Panc1 (cell line): ENCODE data around the gene EDRF1. TPM values are rescaled to one million over a fixed set of nuclear protein-coding genes. Genes with fewer than 3 reads are reported as not detected.

Experiments used
- ATAC-seq: fragments of 200-7000 bp; cut with Tn5 transposase; 2 replicates; pipeline ENCODE4 v1.9.1; 2020; ENCODE audit warnings: mild to moderate bottlenecking, moderate library complexity
- BruUV-seq: library from RNA; stranded (reverse); fragments of 400-500 nt; replicated peaks from 2 replicates; lab custom pipeline; 2021; lab: Mats Ljungman, UMichigan
- CTCF ChIA-PET: fragments of 300-600 bp; sonication (Branson Sonifier 250); formaldehyde crosslinking; loops from one replicate; lab custom pipeline; 2022; ENCODE audit warnings: antibody characterized with exemption; lab: Charles Lee
- POLR2A ChIA-PET: fragments of 300-600 bp; sonication (Branson Sonifier 250); formaldehyde crosslinking; loops from one replicate; lab custom pipeline; 2022; ENCODE audit warnings: antibody characterized with exemption; lab: Charles Lee
- DNase-seq: peaks from one replicate; pipeline ENCODE4 v3.0.0-alpha.2; 2010; ENCODE audit warnings: low read depth, low spot score
- H3K27ac ChIP-seq: 2 replicates; pipeline ENCODE4 v1.5.1; 2011; ENCODE audit warnings: mild to moderate bottlenecking, low read length, inconsistent platforms
- H3K27me3 ChIP-seq: fragments of 200-500 bp; sonication (Bioruptor generic); 2 replicates; pipeline ENCODE4 v1.6.0; 2014; ENCODE audit warnings: low read length, inconsistent platforms; ENCODE audit not compliant: control insufficient read depth, insufficient read depth
- H3K36me3 ChIP-seq: fragments of 200-500 bp; sonication (Bioruptor generic); 2 replicates; pipeline ENCODE4 v1.5.1; 2014; ENCODE audit warnings: inconsistent platforms, mild to moderate bottlenecking, low read length, moderate library complexity; ENCODE audit not compliant: control insufficient read depth, insufficient read depth
- H3K4me1 ChIP-seq: 2 replicates; pipeline ENCODE4 v1.5.1; 2011; ENCODE audit warnings: inconsistent platforms, mild to moderate bottlenecking, low read length, moderate library complexity; ENCODE audit not compliant: control insufficient read depth, insufficient read depth
- H3K4me3 ChIP-seq, 2 experiments: 2 replicates each; pipeline ENCODE4 v1.5.1; 2011 to 2012; ENCODE audit warnings: low read depth in 2 of 2, low read length in 2 of 2, mild to moderate bottlenecking in 2 of 2, inconsistent platforms in 1 of 2, moderate library complexity in 1 of 2
- H3K9me3 ChIP-seq: fragments of 200-500 bp; sonication (Bioruptor generic); 2 replicates; pipeline ENCODE4 v1.5.1; 2014; ENCODE audit warnings: low read depth, mild to moderate bottlenecking, inconsistent platforms, low read length, moderate library complexity; ENCODE audit not compliant: control insufficient read depth, insufficient read depth
- POLR2AphosphoS5 ChIP-seq: IDR thresholded peaks from 2 replicates; pipeline ENCODE4 v1.6.1; 2012; ENCODE audit warnings: mild to moderate bottlenecking, low read depth, low read length, moderate library complexity
- SIN3A ChIP-seq: IDR thresholded peaks from 2 replicates; pipeline ENCODE4 v1.6.1; 2012; ENCODE audit warnings: low read depth, mild to moderate bottlenecking, low read length, moderate library complexity, borderline replicate concordance; ENCODE audit not compliant: insufficient read depth
- TCF7L2 ChIP-seq: IDR thresholded peaks from 2 replicates; pipeline ENCODE4 v1.6.1; 2011; ENCODE audit warnings: mild to moderate bottlenecking, low read depth, low read length, inconsistent platforms
- in situ Hi-C: cut with HindIII; loops from 2 replicates; pipeline ENCODE4 v1.10.0; 2016; ENCODE audit warnings: low sequenced_read_pairs, low pct_unique_long_range_greater_than_20kb
- intact Hi-C: fragments of 100-400 bp; cut with micrococcal nuclease; formaldehyde crosslinking; loops from one replicate; pipeline ENCODE4 v1.10.0; 2022; ENCODE audit not compliant: unreplicated experiment
- total RNA-seq: library from RNA; stranded (reverse); gene quantifications from one replicate; pipeline ENCODE4 v1.2.1, GENCODE V29; 2021; ENCODE audit not compliant: unreplicated experiment
- TF ChIP-seq, protein P1 (sequence below), 2 experiments: IDR thresholded peaks; 2 replicates each; pipeline ENCODE4 v1.6.1; 2011 to 2012; ENCODE audit warnings: low read depth in 2 of 2, control low read depth in 1 of 2, low read length in 1 of 2, mild to moderate bottlenecking in 1 of 2, moderate library complexity in 1 of 2; ENCODE audit not compliant: insufficient read depth in 1 of 2
- TF ChIP-seq, protein P2 (sequence below): fragments of 450-650 bp; IDR thresholded peaks from 2 replicates; pipeline ENCODE4 v1.5.1; 2017; ENCODE audit warnings: mild to moderate bottlenecking

The EDRF1 gene
- total RNA-seq, 1 experiment from 2014 or later: 36.3 TPM

DNA sequence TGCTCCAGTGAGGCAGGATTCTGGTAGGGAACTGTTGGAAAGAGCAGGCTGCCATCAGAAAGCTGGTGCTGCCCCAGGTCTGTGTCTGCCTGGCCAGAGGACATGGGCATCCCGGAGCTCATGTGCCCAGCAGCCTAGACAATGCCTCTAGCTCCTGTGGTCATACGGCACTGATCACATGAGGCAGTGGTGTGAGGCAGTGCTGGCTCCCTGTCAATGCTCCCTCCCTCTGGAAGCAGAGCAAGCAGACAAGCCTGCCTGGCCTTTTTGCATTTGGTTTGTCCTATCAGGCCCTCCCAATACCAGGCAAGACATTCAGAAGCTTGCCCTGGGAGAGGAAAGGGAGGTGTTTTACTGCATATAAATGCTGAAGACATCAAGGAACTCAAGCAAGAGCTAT lies 75.6 kb downstream of the EDRF1 start:
- no peak for ATAC-seq
- intact Hi-C loops: no loop called here
- Histone ChIP-seq H3K4me1 (no peaks in the 10 kb centered on the region), H3K27me3 (no peaks in the 10 kb centered on the region), H3K9me3 (no peaks in the 10 kb centered on the region), H3K4me3 (no peak overlapping the region), H3K27ac (no peak overlapping the region), H3K36me3 (peaks cover 5% of the 10 kb centered on the region)
- POLR2A ChIA-PET: no interaction called here
- DNase-seq: no peak
- in situ Hi-C loops: no loop called here
- TF ChIP-seq POLR2AphosphoS5: no peak
- TF ChIP-seq, protein P1, sequence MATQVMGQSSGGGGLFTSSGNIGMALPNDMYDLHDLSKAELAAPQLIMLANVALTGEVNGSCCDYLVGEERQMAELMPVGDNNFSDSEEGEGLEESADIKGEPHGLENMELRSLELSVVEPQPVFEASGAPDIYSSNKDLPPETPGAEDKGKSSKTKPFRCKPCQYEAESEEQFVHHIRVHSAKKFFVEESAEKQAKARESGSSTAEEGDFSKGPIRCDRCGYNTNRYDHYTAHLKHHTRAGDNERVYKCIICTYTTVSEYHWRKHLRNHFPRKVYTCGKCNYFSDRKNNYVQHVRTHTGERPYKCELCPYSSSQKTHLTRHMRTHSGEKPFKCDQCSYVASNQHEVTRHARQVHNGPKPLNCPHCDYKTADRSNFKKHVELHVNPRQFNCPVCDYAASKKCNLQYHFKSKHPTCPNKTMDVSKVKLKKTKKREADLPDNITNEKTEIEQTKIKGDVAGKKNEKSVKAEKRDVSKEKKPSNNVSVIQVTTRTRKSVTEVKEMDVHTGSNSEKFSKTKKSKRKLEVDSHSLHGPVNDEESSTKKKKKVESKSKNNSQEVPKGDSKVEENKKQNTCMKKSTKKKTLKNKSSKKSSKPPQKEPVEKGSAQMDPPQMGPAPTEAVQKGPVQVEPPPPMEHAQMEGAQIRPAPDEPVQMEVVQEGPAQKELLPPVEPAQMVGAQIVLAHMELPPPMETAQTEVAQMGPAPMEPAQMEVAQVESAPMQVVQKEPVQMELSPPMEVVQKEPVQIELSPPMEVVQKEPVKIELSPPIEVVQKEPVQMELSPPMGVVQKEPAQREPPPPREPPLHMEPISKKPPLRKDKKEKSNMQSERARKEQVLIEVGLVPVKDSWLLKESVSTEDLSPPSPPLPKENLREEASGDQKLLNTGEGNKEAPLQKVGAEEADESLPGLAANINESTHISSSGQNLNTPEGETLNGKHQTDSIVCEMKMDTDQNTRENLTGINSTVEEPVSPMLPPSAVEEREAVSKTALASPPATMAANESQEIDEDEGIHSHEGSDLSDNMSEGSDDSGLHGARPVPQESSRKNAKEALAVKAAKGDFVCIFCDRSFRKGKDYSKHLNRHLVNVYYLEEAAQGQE (IDR thresholded peaks at IDR 0.05; ENCODE audit: insufficient read depth in 1 of 2, low read depth in 2 of 2, low read length in 1 of 2): no peak
- TF ChIP-seq, protein P2, sequence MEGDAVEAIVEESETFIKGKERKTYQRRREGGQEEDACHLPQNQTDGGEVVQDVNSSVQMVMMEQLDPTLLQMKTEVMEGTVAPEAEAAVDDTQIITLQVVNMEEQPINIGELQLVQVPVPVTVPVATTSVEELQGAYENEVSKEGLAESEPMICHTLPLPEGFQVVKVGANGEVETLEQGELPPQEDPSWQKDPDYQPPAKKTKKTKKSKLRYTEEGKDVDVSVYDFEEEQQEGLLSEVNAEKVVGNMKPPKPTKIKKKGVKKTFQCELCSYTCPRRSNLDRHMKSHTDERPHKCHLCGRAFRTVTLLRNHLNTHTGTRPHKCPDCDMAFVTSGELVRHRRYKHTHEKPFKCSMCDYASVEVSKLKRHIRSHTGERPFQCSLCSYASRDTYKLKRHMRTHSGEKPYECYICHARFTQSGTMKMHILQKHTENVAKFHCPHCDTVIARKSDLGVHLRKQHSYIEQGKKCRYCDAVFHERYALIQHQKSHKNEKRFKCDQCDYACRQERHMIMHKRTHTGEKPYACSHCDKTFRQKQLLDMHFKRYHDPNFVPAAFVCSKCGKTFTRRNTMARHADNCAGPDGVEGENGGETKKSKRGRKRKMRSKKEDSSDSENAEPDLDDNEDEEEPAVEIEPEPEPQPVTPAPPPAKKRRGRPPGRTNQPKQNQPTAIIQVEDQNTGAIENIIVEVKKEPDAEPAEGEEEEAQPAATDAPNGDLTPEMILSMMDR: no peak
- no peak for TF ChIP-seq TCF7L2
- TF ChIP-seq SIN3A: no peak
- CTCF ChIA-PET: no interaction called here
- no TSS peak for BruUV-seq

DNA sequence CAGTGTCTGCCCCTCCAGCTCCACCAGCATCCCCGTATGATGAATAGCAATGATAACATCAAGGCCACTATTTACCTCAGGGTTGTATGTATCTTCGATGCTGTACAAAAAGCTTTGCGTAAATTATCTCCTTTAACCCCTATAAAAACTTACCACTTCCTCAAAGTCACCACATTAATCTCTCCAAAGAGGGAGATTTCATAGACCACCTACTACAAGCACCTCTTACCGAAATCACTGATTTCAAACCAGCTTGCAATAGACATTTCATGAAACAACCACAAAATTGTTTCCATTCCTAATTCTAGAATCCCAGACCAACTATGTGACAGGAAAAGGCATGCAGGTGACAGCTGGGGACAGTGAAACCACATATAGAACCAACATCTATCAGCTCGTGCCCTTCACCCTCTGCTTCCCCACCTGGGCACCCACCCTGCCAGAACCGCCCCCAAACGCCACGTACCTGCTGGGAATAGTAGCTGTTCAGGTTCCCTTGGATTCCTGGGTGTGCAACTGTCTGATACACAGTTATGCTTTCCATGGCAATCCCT lies 76.2 kb downstream of the EDRF1 start:
- intact Hi-C loops (no loop called here), in situ Hi-C loops (no loop called here)
- Histone ChIP-seq H3K27me3 (no peaks in the 10 kb centered on the region), H3K27ac (no peak overlapping the region), H3K36me3 (peaks cover 5% of the 10 kb centered on the region), H3K9me3 (no peaks in the 10 kb centered on the region), H3K4me1 (no peaks in the 10 kb centered on the region), H3K4me3 (no peak overlapping the region)
- CTCF ChIA-PET: no interaction called here
- POLR2A ChIA-PET: no interaction called here
- DNase-seq (no peak), ATAC-seq (no peak)
- BruUV-seq: no TSS peak
- TF ChIP-seq TCF7L2 (no peak), SIN3A (no peak), POLR2AphosphoS5 (no peak)
- TF ChIP-seq, protein P2: no peak
- TF ChIP-seq, protein P1 (IDR thresholded peaks at IDR 0.05; ENCODE audit: insufficient read depth in 1 of 2, low read depth in 2 of 2, low read length in 1 of 2): no peak
